Activated B cell treated with CpG ODN at 0.5 μM for 24 hours (primary cell): Measurements from ENCODE around the gene GNPDA2. TPM values are rescaled to one million over a fixed set of nuclear protein-coding genes. Genes with fewer than 3 reads are reported as not detected.

Experiments
- ATAC-seq: fragments of 200-7000 bp; cut with Tn5 transposase; one replicate; pipeline ENCODE4 v1.10.0; 2021; ENCODE audit warnings: low read depth, mild to moderate bottlenecking, moderate library complexity
- CTCF ChIA-PET: fragments of 350-600 bp; sonication (Branson Sonifier 250); formaldehyde crosslinking; loops from one replicate; lab custom pipeline; 2021; ENCODE audit warnings: antibody characterized with exemption; lab: Charles Lee
- POLR2A ChIA-PET: fragments of 350-600 bp; sonication (Branson Sonifier 250); formaldehyde crosslinking; loops from one replicate; lab custom pipeline; 2021; ENCODE audit warnings: antibody characterized with exemption; lab: Charles Lee
- DNase-seq: peaks from one replicate; pipeline ENCODE4 v3.0.0; 2022
- H3K27ac Mint-ChIP-seq: one replicate; pipeline ENCODE4 v1.8.0; 2020; ENCODE audit warnings: mixed read lengths
- H3K27me3 Mint-ChIP-seq: one replicate; pipeline ENCODE4 v1.8.0; 2021; ENCODE audit warnings: mixed read lengths
- H3K36me3 Mint-ChIP-seq: one replicate; pipeline ENCODE4 v1.8.0; 2021; ENCODE audit warnings: low read depth, mixed read lengths
- H3K4me1 Mint-ChIP-seq: one replicate; pipeline ENCODE4 v1.8.0; 2021; ENCODE audit warnings: mixed read lengths
- H3K4me3 Mint-ChIP-seq: one replicate; pipeline ENCODE4 v1.8.0; 2020; ENCODE audit warnings: mild to moderate bottlenecking, mixed read lengths
- H3K9me3 Mint-ChIP-seq: one replicate; pipeline ENCODE4 v1.8.0; 2020; ENCODE audit warnings: mixed read lengths
- CTCF ChIP-seq: fragments of 200-600 bp; IDR thresholded peaks from one replicate; pipeline ENCODE4 v1.8.0; 2022; ENCODE audit warnings: antibody characterized with exemption, mild to moderate bottlenecking
- intact Hi-C: fragments of 100-400 bp; cut with micrococcal nuclease; formaldehyde crosslinking; loops from one replicate; pipeline ENCODE4 v1.15.1; 2024
- total RNA-seq: library from RNA; stranded (reverse); gene quantifications from 2 replicates; pipeline ENCODE4 v1.2.3, GENCODE V29; 2022

Gene GNPDA2
- total RNA-seq = 17.5 and 17.6 TPM in 2 replicates

DNA sequence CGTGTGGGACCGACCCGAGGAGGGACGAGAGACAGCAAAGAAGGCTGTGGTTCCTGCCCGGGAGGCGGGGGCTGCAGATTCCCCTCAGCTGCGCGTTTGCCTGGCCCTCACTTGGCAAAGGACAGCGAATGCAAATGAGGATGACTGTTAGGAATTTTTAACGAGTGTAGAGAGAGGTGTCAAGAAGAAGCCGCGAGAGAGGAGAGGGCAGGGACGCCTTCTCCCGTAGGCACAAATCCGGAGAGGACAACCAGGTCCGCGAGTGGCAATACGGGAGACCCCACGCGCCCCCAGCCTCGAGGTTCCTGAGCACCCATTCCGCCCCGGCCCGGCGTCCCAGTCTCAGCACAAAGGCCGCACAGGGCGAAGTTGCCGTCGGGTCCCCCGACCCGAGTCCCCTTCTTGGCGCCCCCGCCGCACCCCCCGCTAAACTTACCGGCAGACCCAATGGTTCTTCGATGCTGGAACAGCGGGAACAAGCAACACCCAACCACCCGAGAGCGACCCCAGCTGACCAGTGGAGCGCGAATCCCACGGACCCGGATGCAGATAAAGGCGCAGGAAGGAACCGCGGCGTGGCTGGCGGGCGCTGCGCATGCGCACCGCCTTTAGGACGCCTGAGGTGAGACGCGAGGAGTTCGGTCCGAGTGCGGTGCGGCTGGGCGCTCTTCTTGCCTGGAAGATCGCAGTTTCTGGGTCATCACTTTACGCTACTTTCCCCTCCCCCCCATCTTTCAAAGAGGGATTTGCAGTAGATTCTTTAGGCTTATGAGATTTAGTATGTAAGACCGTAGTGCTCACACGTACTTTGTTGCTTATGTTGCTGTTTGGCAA, at the start of gene GNPDA2:
GNPDA2 (minus strand) TSS at position 519 of the 834 bp plus-strand sequence. CDS start 4,349 bp downstream, outside the sequence.
- no peak for TF ChIP-seq CTCF
- Mint-ChIP-seq H3K36me3 (peaks cover 16% of the 10 kb centered on the region), H3K27ac (peak within 1 kb of the TSS; percentile 96), H3K4me3 (peak within 1 kb of the TSS; percentile 97), H3K4me1 (peaks cover 33% of the 10 kb centered on the region), H3K9me3 (no peaks in the 10 kb centered on the region), H3K27me3 (no peaks in the 10 kb centered on the region)
- peak; percentile 75 for DNase-seq
- ATAC-seq = peak; percentile 89
- intact Hi-C loops = loop anchor here (1.0 kb wide), 1 partner anchor 48 kb away; the partner anchor contains the start of gene GUF1
- POLR2A ChIA-PET = interaction anchor here (1.2 to 4.0 kb wide), 3 partner anchors 9 to 48 kb away, joined by 4 to 43 read pairs (median 6); partner anchors contain the start of gene GUF1
- CTCF ChIA-PET = interaction anchor here (1.1 kb wide), 1 partner anchor 49 kb away, joined by 3 read pairs; no protein-coding TSS in a partner anchor

DNA sequence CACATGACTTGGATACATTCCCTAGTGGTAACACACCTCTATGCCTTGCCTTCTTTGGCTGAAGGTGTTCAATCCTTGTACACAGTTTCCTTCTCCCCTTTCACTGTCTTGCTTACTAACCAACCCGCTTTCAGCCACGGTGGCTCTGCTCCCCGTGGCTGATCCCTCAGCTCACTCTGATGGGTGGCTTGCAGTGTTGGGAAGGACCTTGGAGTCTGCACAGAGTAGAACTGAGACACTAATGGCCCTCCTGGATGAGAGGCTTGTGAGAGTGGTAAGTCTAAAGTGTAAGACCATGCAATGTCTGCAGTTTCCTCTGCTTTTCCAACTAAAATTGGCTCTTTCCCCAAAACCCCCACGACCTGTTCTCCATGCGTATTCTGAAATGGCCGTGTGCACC, 46.0 kb upstream of the GNPDA2 start:
- no peak overlapping the region for H3K4me3 Mint-ChIP-seq
- ChIA-PET CTCF (no interaction called here), POLR2A (no interaction called here)
- ATAC-seq = no peak
- no peak overlapping the region for H3K27ac Mint-ChIP-seq
- H3K27me3 Mint-ChIP-seq = peaks cover 3% of the 10 kb centered on the region
- no peaks in the 10 kb centered on the region for H3K4me1 Mint-ChIP-seq
- DNase-seq = no peak
- peaks cover 12% of the 10 kb centered on the region for H3K9me3 Mint-ChIP-seq
- intact Hi-C loops = no loop called here
- H3K36me3 Mint-ChIP-seq = no peaks in the 10 kb centered on the region
- no peak for TF ChIP-seq CTCF

GRCh38 chr4:44771789-44772188, 45.4 kb upstream of the GNPDA2 start:
- POLR2A ChIA-PET = no interaction called here
- H3K27me3 Mint-ChIP-seq = peaks cover 3% of the 10 kb centered on the region
- no peaks in the 10 kb centered on the region for H3K36me3 Mint-ChIP-seq
- DNase-seq (no peak), ATAC-seq (no peak)
- H3K9me3 Mint-ChIP-seq = peaks cover 12% of the 10 kb centered on the region
- intact Hi-C loops = no loop called here
- CTCF ChIA-PET = no interaction called here
- no peak overlapping the region for H3K4me3 Mint-ChIP-seq
- no peak for TF ChIP-seq CTCF
- no peak overlapping the region for H3K27ac Mint-ChIP-seq
- no peaks in the 10 kb centered on the region for H3K4me1 Mint-ChIP-seq

GRCh38 chr4:44766453-44766852, 40.1 kb upstream of the GNPDA2 start:
- no peak for TF ChIP-seq CTCF
- peaks cover 2% of the 10 kb centered on the region for H3K27me3 Mint-ChIP-seq
- no peaks in the 10 kb centered on the region for H3K4me1 Mint-ChIP-seq
- intact Hi-C loops = no loop called here
- no peak overlapping the region for H3K27ac Mint-ChIP-seq
- DNase-seq (no peak), ATAC-seq (no peak)
- no peaks in the 10 kb centered on the region for H3K36me3 Mint-ChIP-seq
- ChIA-PET POLR2A (no interaction called here), CTCF (no interaction called here)
- no peaks in the 10 kb centered on the region for H3K9me3 Mint-ChIP-seq
- no peak overlapping the region for H3K4me3 Mint-ChIP-seq

DNA sequence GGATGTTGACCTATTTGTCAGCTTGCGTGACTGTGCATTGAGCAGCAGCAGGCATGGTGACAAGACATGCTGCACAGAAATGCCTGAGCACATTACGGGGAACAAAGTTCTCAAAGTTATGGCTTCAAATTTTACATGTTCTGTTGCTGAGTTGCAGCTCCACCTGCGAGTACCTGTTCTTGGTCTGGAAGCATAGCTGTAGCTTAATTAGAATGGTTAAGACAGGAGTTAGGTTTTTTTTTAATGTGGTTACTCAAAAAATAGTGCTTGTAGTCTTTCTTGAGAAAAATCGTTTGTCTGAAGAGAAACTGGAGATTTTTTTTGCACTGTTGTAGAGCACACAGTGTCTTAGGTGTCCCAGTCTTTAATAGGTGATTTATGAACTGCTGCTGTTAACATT, 38.8 kb upstream of the GNPDA2 start:
- DNase-seq = no peak
- H3K4me1 Mint-ChIP-seq = no peaks in the 10 kb centered on the region

More for the DNA sequence above, 38.8 kb upstream of the GNPDA2 start:
- no peak for TF ChIP-seq CTCF
- ChIA-PET POLR2A (no interaction called here), CTCF (no interaction called here)
- Mint-ChIP-seq H3K27ac (no peak overlapping the region), H3K27me3 (peaks cover 13% of the 10 kb centered on the region), H3K36me3 (no peaks in the 10 kb centered on the region), H3K9me3 (no peaks in the 10 kb centered on the region), H3K4me3 (no peak overlapping the region)
- intact Hi-C loops = no loop called here
- ATAC-seq = no peak
